ENCODE measurements around the gene KRT2.

GRCh38 chr12:52636189-52636588 lies 15.8 kb downstream of the KRT2 start:
- no peak for TF ChIP-seq POLR2AphosphoS5 (IDR thresholded peaks at IDR 0.05; ENCODE audit: low read depth, low read length)
- no peak for TF ChIP-seq POLR2A (IDR thresholded peaks at IDR 0.05; ENCODE audit: control extremely low read depth in 1 of 2, low read depth in 2 of 2, low read length in 2 of 2)
- no peak for TF ChIP-seq CTCF (IDR thresholded peaks at IDR 0.05; ENCODE audit: control extremely low read depth in 1 of 3, insufficient read depth in 1 of 3, low read depth in 1 of 3, low read length in 3 of 3)
